ENCODE results near the gene CNTRL.
"Not testable (repeated sequence)": the region's sequence is repeated elsewhere in the genome, so short reads cannot be mapped to it uniquely, and the experiment has no call there.

The CNTRL gene, protein sequence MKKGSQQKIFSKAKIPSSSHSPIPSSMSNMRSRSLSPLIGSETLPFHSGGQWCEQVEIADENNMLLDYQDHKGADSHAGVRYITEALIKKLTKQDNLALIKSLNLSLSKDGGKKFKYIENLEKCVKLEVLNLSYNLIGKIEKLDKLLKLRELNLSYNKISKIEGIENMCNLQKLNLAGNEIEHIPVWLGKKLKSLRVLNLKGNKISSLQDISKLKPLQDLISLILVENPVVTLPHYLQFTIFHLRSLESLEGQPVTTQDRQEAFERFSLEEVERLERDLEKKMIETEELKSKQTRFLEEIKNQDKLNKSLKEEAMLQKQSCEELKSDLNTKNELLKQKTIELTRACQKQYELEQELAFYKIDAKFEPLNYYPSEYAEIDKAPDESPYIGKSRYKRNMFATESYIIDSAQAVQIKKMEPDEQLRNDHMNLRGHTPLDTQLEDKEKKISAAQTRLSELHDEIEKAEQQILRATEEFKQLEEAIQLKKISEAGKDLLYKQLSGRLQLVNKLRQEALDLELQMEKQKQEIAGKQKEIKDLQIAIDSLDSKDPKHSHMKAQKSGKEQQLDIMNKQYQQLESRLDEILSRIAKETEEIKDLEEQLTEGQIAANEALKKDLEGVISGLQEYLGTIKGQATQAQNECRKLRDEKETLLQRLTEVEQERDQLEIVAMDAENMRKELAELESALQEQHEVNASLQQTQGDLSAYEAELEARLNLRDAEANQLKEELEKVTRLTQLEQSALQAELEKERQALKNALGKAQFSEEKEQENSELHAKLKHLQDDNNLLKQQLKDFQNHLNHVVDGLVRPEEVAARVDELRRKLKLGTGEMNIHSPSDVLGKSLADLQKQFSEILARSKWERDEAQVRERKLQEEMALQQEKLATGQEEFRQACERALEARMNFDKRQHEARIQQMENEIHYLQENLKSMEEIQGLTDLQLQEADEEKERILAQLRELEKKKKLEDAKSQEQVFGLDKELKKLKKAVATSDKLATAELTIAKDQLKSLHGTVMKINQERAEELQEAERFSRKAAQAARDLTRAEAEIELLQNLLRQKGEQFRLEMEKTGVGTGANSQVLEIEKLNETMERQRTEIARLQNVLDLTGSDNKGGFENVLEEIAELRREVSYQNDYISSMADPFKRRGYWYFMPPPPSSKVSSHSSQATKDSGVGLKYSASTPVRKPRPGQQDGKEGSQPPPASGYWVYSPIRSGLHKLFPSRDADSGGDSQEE (N-terminal part only)

DNA sequence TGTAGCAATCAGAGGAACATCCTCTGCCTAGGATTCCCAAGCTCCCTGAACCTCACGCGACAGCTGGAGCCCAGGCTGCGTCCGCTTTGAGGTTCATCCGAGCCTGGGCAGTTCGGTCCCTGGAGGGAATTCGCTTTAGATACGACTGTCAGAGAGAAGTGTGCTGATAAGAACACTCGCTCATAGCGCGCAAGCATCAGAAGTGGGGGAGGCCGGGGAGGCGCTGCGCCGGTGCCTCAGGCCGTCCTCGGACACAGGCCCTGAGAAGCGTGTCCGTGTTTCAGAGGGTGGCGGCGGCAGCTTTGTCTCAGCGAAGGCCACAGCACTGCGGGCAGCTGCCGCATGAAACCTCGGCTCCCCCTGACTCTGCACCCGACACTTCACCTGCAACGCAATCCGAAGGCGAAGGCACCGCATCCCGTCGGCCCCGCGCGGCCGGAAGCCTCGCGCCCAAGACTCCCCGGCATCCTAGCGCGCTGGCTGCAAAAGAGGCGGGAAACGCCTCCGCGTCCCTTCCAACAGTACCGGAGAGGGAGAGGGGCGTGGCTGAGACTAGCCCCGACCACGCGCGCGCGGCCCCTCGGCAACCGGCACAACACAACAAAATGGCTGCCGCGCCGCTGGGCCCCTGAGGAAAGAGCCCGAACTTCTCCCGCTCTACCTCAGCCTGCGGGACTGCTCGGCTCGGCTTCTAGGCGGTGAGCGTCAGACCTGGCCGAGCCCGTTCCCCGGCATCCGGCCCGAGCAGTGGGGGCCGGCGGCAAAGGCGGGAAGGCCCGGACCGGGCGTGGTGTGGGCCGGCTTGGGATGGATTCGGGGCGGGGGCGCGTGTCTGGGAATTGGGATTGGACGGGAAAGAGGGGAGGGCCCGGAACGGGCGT, at the start of gene CNTRL:
CNTRL (plus strand) TSS at position 586 of the 881 bp plus-strand sequence. CDS start 13,372 bp downstream, outside the sequence.
- in situ Hi-C loops (cut with MboI; ENCODE audit: low pct_unique_long_range_greater_than_20kb, low sequenced_read_pairs, unreplicated experiment), result no loop called here
- TF ChIP-seq, protein P1, sequence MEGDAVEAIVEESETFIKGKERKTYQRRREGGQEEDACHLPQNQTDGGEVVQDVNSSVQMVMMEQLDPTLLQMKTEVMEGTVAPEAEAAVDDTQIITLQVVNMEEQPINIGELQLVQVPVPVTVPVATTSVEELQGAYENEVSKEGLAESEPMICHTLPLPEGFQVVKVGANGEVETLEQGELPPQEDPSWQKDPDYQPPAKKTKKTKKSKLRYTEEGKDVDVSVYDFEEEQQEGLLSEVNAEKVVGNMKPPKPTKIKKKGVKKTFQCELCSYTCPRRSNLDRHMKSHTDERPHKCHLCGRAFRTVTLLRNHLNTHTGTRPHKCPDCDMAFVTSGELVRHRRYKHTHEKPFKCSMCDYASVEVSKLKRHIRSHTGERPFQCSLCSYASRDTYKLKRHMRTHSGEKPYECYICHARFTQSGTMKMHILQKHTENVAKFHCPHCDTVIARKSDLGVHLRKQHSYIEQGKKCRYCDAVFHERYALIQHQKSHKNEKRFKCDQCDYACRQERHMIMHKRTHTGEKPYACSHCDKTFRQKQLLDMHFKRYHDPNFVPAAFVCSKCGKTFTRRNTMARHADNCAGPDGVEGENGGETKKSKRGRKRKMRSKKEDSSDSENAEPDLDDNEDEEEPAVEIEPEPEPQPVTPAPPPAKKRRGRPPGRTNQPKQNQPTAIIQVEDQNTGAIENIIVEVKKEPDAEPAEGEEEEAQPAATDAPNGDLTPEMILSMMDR (IDR thresholded peaks at IDR 0.05; ENCODE audit: extremely low read depth, insufficient read depth, missing control alignments), result no peak
- peak; percentile 85 for DNase-seq (ENCODE audit: low spot score)

DNA sequence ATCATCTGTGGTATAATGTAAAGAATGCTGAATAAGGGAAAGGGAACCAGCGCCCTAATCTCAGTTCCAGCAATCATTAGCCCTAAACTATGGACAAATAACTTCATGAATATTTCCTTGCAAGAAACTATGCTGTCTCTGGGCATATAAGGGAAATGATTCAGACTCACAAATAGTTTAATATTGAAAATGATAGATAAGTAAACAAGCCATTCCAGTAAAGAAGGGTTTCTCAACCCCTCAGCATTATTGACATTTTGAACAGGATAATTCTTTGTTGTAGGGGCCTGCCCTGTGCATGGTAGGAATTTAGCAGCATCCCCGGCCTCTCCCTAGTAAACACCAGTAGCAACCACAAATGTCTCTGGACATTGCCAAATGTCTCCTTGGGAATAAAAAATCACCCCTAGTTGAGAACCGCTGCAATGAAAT, 48.5 kb upstream of the CNTRL start:
- TF ChIP-seq, protein P1 (IDR thresholded peaks at IDR 0.05; ENCODE audit: extremely low read depth, insufficient read depth, missing control alignments), result no peak
- no peak for DNase-seq (ENCODE audit: low spot score)
- in situ Hi-C loops (cut with MboI; ENCODE audit: low pct_unique_long_range_greater_than_20kb, low sequenced_read_pairs, unreplicated experiment), result no loop called here

DNA sequence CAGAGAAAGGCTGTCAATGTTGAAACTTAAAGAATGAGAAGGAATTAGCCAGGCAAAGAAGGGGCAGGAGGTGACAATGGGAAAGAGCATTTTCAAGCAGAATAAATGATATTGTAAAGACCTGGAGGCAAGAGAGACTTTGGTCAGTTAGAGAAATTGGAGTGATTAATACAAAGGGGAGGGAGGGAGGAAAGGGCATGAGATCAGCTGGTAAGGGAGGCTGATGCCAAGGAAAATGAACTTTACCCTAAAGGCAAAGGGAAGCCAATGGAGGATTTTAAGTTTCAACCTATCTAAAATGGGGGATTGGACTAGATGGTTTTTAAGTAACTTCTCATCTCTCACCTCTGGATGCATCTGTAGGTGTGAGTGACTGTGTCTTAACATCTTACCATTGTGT, 48.0 kb upstream of the CNTRL start:
- TF ChIP-seq, protein P1 (IDR thresholded peaks at IDR 0.05; ENCODE audit: extremely low read depth, insufficient read depth, missing control alignments), result no peak
- DNase-seq (ENCODE audit: low spot score), result no peak
- in situ Hi-C loops (cut with MboI; ENCODE audit: low pct_unique_long_range_greater_than_20kb, low sequenced_read_pairs, unreplicated experiment), result no loop called here

DNA sequence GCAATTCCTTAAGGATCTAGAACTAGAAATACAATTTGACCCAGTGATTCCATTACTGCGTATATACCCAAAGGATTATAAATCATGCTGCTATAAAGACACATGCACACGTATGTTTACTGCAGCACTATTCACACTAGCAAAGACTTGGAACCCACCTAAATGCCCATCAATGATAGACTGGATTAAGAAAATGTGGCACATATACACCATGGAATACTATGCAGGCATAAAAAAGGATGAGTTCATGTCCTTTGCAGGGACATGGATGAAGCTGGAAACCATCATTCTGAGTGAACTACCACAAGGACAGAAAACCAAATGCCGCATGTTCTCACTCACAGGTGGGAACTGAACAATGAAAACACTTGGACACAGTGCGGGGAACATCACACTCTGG, 46.5 kb upstream of the CNTRL start:
- DNase-seq (ENCODE audit: low spot score); in situ Hi-C loops (cut with MboI; ENCODE audit: low pct_unique_long_range_greater_than_20kb, low sequenced_read_pairs, unreplicated experiment): not testable (repeated sequence)

DNA sequence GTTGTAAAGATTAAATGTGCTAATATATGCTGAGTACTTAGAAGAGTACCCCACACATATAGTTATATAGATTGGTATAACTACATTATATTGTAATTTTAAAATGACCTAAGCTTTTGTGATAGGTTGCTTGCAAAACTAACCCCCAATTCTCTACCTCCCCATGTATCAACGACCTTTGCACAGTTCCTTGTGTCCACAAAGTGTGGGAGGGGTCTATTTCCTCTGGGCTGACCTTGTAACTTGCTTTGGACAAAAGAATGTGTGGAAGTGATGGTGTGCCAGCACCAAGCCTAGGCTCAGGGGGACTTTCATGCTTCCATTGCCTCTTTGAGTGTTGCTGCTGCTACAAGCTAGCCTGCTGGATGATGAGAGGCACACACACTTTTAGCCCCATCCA, 45.3 kb upstream of the CNTRL start:
- DNase-seq (ENCODE audit: low spot score), result no peak
- in situ Hi-C loops (cut with MboI; ENCODE audit: low pct_unique_long_range_greater_than_20kb, low sequenced_read_pairs, unreplicated experiment), result no loop called here

DNA sequence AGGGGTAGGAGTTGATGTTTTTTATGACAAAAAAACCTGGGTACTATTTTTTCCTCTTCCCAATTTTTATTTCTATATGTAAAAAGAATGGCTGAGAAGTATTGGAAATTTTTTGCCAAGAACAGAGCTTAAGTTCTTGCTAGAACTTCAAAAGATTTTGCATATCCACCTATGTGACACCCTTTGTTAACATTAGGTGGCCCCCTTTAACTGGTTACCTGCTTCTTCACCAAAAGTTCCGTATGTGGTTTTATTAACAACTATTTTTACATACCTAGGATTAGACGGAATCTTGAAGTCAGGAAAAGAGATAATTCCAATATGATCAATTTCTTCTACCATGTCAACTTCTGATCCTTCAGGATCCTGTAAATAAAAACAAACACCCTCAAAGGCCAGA, 40.2 kb upstream of the CNTRL start:
- TF ChIP-seq, protein P1 (IDR thresholded peaks at IDR 0.05; ENCODE audit: extremely low read depth, insufficient read depth, missing control alignments), result no peak
- DNase-seq (ENCODE audit: low spot score), result no peak
- in situ Hi-C loops (cut with MboI; ENCODE audit: low pct_unique_long_range_greater_than_20kb, low sequenced_read_pairs, unreplicated experiment), result no loop called here

More for the DNA sequence above, 45.3 kb upstream of the CNTRL start:
- TF ChIP-seq, protein P1 (IDR thresholded peaks at IDR 0.05; ENCODE audit: extremely low read depth, insufficient read depth, missing control alignments), result no peak

DNA sequence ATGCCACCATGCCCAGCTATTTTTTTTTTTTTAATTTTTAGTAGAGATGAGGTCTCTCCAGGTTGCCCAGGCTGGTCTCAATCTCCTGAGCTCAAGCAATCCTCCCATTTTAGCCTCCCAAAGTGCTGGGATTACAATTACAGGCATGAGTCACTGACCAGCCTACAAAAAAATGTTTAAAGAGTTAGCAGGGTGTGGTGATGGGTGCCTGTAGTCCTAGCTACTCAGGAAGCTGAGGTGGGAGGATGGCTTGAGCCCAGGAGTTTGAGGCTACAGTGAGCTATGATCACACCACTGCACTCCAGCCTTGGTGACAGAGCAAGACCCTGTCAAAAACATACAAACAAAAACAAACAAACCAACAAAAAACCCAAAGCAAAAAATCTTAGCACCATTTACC, 39.0 kb upstream of the CNTRL start:
- DNase-seq (ENCODE audit: low spot score); in situ Hi-C loops (cut with MboI; ENCODE audit: low pct_unique_long_range_greater_than_20kb, low sequenced_read_pairs, unreplicated experiment): not testable (repeated sequence)
